ENCODE data around the gene PAK1.

The PAK1 gene

DNA sequence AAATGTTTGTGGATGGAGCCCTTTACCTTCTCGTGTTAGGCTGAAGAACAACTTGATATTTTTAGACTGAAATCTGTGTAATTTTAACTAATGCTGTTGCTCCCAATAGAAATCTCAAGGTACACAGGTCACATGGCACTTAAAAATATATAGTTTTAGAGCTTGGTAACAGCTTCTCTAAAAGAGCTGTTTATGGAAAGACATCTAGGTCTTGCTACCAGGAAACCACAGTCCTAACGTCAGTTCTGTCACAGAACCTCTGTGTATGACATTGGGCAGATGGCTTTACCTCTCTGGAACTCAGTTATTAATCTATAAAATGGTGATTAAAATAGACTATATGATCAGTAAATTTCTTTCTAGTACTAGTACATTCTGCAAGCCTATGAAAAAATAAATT lies 35.4 kb downstream of the PAK1 start:
- no peak for DNase-seq (ENCODE audit: low read depth in 2 of 2, low spot score in 1 of 2)

DNA sequence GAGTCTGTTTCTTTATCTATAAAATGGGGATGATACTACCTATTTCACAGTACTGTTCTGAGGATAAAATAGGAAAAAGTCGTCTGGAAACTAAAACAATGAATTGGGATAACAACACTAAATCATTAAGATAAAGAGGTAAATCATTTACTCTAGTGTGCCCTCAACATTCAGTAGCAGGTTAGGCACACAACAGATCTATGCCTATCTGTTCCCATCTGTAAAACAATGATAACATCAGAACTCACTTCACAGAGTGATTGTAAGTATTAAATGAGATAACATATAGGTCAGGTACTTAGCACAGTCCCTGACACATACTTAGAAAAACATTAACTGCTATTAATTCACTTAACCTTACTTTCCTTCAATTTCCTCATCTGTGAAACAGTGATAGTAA lies 36.9 kb downstream of the PAK1 start:
- no peak for DNase-seq (ENCODE audit: low read depth in 2 of 2, low spot score in 1 of 2)

DNA sequence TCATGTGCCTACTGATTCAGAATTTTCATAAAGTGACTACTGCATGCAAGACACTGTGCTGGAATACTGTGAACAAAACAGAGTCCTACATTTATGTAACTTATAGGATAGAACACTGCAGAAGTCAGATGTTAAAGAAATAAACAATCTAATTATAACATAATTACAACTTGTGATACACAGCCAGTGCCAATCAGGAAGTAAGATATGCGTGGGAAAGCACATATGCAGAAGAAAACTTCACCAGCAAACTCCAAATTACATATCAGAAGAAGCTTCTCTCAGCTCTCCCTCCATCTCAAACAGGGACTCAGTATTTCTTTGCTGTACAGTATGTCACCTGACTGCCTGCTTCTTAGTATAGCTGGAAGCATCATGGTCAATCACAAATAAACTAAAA lies 37.4 kb downstream of the PAK1 start:
- no peak for DNase-seq (ENCODE audit: low read depth in 2 of 2, low spot score in 1 of 2)

DNA sequence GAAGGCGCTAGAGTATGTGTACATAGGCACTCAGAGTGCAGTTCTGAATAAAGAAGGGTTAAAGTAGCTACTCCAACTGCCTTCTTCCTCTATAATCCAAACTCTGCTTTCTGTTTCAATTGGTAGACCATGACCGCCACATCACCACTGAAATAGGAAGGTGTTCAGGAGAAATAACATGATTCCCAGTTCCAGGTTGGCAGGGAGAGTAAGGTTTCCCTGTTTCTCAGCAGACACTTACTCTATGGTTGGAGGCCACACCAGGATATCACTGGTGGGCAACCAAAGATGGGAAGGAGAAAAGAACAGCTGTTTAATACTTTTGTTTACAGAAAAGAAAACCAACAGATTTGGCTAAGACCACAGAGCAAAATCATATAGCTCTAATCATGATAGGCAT lies 37.9 kb downstream of the PAK1 start:
- DNase-seq (ENCODE audit: low read depth in 2 of 2, low spot score in 1 of 2), result no peak

DNA sequence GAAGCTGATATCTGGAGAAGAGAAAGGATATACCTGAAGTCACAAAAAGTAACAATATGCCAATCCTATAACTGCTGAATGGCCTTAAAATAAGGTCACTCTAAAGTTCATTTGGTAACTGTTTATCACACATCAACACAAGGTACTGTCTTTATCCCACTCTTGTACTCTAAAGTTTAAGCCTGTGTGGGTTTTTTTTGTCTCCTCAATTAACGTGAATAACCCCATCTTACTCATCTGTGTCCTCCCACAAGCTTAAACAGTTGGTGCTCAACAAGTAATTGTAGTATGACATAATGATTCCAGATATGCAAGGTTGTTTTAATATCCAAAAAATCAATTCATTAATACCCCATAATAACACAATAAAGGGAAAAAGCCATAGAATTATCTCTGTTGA lies 42.1 kb downstream of the PAK1 start:
- DNase-seq (ENCODE audit: low read depth in 2 of 2, low spot score in 1 of 2), result no peak

DNA sequence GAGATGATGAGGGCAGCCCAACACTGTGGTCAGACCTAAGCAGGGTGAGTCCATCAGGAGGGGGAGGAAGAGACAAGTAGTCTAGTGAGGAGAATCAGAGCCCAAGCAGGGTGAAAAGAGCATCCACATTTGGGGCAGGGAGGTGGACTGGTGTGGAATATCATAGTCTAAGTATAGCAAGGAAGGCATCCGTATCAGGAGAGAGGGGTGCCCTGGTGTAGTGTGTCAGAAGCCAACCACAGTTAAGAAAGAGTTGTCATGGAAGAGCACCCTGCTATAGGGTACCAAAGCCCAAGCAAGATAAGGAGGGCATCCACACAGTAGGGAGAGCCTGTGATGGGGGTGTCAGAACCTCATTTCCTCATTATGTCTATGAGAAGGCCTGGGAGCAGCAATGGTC lies 45.3 kb downstream of the PAK1 start:
- no peak for DNase-seq (ENCODE audit: low read depth in 2 of 2, low spot score in 1 of 2)

DNA sequence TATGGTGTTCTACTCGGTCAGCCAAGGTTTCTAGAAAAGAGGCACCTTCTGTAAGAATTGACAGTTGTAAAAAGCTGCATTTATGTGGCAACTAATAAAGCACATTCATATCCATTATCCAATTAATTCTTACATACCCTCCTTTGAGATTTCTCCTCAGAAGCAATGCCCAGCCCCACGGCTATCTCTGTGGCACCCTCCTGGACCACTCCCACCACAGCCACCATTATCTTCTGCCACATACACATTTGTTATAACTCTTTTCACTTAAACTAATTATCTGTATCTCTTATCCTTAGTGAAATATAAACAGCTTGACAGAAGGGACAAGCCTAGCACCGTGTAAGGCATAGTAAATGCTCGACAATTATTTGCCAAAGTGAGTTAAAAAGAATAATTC lies 48.5 kb downstream of the PAK1 start:
- no peak for DNase-seq (ENCODE audit: low read depth in 2 of 2, low spot score in 1 of 2)

DNA sequence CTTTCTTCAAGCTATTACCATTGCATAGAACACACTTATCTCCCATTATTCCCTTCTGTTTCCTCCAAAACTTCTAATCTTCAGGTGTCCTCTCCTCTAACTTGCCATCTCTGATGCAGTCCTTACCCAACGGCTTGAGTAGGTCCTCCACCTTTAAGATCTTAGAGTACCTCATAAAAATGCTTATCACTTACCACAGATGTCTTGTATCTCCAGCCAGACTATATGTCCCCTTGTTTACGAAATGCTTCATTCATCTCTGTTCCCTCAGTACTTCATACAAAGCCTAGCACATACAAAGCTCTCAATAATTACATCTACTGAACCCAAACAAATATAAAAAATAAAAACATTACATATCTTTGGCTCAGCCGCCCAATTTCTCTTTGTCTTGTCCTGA lies 49.2 kb downstream of the PAK1 start:
- DNase-seq (ENCODE audit: low read depth in 2 of 2, low spot score in 1 of 2), result no peak

DNA sequence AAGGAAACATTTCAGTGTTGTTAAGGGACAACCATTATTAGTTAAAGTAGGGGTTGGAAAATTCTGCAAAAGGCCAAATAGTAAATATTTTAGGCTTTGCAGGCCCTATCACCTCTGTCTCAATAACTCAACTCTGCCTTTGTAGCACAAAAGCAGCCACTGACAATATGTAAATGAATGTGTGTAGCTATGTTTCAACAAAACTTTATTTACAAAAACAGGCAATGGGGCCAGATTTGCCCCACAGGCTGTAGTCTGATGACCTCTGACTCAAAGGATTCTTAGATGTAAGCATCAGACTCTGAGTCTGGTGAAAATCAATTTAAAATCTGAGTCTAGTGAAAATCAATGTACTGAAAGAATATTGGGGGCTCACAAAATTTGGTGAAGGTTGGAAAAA lies 50.3 kb downstream of the PAK1 start:
- no peak for DNase-seq (ENCODE audit: low read depth in 2 of 2, low spot score in 1 of 2)

DNA sequence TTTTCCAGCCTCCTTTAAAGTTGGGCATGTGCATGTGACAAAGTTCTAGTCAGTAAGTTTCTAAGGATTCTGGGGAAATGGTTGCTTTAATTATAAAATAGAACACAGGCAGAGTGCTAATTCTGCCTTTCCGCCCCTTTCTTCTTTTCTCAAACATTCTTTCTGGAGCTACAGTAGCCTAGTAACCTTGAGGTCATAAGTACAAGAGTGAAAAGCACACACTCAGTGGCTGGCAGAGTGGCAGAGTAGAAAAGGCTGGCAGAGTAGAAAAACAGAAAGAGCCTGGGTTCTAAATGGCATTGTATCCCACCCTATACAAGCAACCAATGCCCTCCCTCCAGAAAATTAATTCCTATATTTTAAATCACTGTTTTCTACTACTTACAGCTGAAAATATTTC lies 51.2 kb downstream of the PAK1 start:
- no peak for DNase-seq (ENCODE audit: low read depth in 2 of 2, low spot score in 1 of 2)

DNA sequence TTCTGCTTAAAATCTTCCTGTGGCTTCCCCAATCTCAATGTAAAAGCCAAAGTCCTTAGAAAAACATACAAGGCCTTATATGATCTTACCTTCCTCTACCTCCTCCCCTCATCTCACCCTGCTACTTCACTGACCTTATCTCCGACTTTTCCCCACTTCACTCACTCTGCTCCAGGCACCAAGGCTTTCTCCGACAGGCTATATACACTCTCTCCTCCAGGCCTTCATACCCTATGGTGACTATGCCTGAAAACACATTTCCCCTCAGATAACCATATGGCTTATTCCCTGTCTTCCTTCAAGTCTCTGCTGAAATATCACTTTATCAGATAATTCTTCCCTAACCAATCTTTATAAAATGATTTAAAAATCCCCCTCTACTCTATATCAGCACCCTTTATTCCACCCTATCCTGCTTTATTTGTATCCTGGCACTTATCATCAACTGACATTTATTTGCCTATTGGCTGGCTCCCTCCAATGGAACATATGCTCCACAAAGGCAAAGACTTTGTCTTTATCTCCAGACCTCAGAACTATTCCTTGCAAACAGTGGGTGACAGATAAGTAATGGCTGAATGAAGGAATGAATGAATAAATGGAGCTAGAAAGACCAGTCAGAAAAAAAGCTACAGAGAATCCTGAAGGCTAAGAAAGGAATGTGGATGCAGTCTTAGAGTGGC lies 52.7 kb downstream of the PAK1 start:
- DNase-seq (ENCODE audit: low read depth in 2 of 2, low spot score in 1 of 2), result no peak

DNA sequence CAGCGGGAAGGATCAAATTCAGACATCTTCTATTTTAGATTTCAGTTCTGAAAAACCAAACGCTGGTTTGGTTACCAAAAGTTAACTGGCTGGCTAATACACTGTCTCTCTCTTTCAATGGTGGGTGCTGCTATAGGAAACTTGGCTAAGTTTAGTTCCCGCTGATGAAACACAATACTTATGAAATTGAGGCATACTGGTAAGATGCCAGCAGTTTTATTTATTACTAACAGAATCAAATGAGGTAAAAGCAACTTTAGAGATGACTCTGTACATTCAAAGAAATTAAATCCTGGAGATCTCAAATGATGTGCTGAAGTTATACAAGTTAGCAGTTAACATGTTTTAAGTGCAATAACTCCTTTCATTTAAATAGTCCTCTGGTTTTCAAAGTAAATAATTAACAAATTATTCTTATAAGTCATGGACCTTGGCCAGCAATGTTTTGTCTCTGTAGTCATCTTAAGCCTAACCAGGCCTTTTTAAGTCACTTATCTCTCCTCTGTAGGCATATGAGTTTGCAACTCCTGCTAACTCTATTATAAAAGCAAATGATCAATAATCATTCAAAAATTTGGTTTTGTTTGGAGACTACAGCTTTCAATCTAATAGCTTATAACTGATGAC lies 54.8 kb downstream of the PAK1 start:
- no peak for DNase-seq (ENCODE audit: low read depth in 2 of 2, low spot score in 1 of 2)

DNA sequence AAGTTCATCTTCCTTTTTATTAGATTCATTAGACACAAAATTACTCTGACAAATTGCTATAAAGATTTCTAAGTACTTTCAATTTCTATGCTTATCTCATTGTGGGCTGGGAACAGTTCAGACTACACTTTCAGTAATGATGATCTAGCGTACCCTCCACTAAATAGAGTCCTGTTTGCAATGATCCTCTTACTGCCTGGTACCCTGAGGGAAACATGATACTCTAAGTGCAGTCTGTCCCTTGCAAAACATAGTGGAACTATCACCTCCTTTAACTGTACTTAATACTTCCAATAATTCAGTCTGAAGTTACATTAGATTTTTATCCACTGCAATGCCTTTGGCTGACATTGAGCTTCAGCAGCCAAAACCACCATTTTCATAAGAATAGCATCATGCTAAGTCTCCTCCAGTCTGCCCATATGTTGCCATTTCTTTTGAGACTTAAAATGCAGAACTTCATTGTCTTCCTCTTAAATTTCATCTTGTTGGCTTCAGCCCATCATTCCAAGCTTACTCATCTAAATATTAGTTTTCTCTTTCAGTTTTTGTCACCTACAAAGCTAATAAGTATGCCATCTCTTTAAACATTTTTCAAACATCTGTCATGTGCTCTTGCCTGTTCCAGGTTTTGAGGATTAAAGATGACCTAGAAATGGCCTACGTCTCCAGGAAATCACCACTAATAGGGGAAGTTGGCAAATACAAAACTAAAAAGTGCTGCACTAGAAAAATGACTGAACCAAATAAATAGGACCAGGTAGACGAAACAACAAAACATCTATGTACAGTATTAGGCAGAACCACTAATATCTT lies 55.5 kb downstream of the PAK1 start:
- no peak for DNase-seq (ENCODE audit: low read depth in 2 of 2, low spot score in 1 of 2)

DNA sequence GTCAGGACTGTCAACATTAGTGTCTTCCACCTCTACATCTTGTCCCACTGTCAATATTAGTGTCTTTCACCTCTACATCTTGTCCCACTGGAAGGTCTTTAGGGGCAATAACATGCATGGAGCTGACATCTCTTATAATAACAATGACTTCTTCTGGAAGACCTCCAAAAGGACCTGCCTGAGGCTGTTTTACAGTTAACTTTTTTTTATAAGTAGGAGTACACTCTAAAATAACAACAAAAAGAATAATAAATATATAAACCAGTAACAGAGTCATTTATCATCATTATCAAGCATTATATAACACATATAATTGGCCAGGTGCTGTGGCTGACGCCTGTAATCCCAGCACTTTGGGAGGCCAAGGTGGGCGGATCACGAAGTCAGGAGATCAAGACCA lies 57.5 kb downstream of the PAK1 start:
- no peak for DNase-seq (ENCODE audit: low read depth in 2 of 2, low spot score in 1 of 2)

DNA sequence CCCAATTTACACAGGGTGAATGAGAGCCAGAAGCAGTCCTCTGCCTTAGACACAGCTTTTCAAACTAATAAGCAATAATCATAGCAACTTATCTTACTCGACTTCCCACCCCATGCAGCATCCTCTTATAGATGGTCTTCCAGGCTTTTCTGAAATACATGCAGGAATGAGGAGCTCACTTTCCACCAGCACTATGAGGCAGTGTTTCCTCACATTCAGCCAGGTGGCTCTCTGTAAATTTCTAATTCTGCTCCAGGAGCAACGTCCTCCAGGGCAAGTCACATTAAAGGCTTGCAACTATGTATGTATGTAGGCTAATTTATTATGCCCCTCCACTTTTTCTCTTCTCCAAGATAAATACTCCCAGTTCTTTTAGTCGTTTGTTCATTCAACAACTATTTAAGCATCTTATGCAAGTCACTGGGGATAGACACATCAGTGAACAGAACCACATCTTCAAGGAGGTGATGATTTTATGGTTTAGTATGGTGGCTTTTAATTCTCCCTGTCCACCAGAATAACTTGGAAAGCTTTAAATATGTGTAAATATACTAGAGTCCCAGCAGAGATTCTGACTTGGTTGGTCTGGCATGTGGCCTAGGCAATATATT lies 59.9 kb downstream of the PAK1 start:
- DNase-seq (ENCODE audit: low read depth in 2 of 2, low spot score in 1 of 2), result no peak

DNA sequence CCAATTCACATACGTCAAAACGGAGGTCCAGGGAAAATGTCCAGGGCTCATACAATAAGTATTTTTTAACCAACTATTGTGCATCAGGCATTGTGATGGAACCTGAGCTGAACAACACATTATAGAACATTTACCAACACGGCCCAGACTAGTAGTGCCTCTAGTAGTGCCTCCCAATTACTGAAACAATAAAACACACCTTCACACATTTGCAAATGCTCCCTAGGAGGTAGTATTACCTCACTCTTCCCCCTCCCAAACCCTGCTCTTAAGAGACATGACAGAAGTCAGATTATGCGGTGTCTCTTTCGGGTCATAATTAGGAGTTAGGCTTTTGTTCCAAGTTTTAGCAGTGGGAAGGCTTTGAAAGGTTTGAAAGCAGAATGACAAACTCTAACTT lies 61.1 kb downstream of the PAK1 start:
- no peak for DNase-seq (ENCODE audit: low read depth in 2 of 2, low spot score in 1 of 2)

DNA sequence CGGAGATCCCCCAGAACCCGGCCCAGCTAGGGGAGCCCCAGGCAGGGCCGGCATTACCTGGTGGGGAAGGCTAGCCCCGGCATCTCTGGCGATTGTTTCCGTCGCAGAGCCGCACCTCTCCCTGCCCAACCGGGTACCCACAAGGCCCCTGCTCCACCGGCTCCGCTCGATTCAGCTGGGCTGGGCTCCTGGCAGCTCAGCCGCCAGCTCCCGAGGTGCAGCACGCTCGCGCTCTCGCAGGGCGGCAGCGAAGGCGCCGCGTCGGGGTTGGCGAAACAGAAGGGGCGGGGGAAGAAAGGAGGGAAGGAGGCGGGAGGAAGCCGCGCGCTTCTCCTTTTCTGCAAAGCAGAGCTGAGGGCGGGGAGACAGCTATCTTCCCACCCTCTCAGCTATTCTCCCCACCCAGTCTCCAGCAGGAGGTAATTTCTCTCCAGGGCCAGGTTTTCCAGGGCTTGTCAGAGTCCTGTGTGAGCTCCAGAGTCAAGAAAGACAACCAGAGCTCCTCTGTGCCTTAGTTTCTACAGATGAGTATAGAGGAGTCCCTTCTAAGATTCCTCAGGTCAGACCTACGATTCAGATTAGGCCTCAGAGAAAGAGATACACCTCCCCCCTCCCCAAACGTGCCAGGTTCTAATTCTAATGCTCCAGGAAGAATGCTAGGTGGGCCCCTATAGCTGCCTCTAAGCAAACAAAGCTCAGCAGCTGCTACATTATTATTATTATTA lies 62.0 kb downstream of the PAK1 start:
- DNase-seq (ENCODE audit: low read depth in 2 of 2, low spot score in 1 of 2), result peak; percentile 39 to 55

DNA sequence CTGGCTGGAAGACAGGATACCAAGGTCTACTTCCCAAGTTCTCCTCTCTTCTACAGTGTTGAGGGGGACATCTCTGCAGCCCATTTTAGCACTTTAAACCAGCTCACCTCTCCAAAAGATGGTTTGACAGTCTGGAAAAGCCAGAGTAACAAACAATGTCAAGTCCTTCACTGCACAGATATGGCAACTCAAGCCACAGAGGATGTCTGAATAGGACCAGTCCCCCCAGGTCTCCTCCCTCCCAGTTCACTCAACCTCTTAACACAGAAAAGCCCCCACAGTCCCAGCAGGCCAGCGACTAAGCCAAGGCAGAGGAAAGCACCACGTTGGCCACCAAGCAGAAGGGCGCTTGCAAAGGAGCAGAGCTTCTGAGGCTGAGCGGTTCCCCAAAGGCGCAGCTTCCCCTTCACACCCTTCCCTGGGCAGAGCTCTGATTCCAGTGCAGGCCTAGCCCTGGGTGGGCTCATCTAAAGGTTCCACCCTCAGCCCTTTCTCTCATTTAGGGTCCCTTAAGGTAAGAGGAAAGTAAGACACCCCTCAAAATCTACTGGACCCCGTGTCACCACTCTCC lies 62.7 kb downstream of the PAK1 start:
- no peak for DNase-seq (ENCODE audit: low read depth in 2 of 2, low spot score in 1 of 2)

DNA sequence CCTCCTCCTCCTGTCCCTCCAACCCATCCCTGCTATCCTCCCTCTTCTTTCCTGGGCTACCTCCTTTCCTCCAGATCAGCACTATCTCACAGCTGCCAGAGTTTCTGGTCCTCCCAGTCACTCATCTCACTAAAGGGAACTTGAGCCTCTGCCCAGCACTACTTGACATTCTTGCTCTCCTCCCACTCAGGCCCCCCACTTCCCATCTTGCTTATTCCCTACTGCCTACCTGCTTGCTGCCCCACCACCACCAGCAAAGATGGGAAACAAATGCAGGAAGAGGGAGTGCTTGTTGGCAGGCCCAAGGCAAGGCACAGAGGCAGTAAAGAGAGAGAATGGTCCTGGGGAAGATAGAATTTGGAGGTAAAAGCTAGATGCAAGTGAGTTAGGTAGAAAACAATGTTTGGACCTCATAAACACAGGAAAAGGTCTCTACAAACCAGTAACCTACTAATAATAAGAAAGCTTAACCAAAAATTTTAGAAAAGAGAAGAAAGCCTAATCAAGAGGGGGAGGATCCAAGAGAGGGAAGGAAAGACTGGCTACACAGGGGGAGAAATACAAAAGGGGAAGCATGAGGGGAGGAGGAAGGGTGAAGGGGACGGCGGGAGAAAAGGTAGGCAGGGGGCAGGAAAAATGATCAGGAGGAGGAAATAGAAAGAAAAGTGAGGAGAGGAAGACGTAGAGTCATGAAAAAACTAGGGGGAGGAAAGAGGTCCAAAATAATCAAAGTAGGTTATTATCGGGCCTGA lies 63.6 kb downstream of the PAK1 start:
- no peak for DNase-seq (ENCODE audit: low read depth in 2 of 2, low spot score in 1 of 2)

DNA sequence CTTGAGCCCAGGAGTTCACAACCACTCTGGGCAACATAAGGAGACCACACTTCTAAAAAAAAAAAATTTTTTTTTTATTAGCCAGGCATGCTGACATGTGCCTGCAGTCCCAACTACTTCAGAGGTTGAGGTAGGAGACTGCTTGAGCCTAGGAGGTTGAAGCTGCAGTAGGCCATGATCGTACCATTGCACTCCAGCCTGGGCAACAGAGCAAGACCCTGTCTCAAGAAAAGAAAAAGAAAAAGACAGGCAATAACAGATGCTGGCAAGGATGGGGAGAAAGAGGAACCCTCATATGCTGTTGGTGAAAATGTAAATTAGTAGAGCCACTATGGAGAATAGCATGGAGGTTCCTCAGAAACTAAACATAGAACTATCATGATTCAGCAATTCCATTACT lies 64.8 kb downstream of the PAK1 start:
- no peak for DNase-seq (ENCODE audit: low read depth in 2 of 2, low spot score in 1 of 2)
